Stimulated activated CD4-positive, alpha-beta T cell treated with anti-CD3 and anti-CD28 coated beads, Interleukin-15, amount 100 ng/mL, for 24 hours (primary cell): ENCODE data around the gene MGAT4A.
A peak's percentile ranks its signal among the peaks of the same experiment; 100 is the strongest.

Experiments used
- DNase-seq: peaks from one replicate; pipeline ENCODE4 v3.0.0-alpha.2; 2020

MGAT4A gene

GRCh38 chr2:98649992-98650375 is 80.9 kb downstream of the MGAT4A start:
- DNase-seq, result no peak

GRCh38 chr2:98649135-98649991 is 81.6 kb downstream of the MGAT4A start:
- peak; percentile 84 for DNase-seq

GRCh38 chr2:98648451-98648850 is 82.5 kb downstream of the MGAT4A start:
- DNase-seq, result no peak

DNA sequence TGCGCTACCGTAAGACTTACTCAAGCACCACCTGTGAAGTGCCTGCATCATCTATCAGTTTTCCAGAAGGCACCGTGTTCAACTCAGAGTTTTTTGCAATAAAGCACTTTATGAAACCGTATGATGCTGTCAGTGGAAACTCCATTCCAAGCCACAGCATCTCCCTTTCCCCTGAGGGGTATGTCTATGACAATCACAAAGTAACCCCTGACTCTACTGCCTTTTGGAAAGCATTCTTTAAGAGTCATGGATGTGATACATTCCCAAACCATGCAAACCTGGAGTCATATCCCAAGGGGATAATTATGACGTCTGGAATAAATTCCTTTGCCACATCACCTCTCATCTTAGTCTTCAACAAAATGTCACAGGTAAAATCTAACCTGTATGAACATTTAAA is 83.3 kb downstream of the MGAT4A start:
- DNase-seq, result no peak

DNA sequence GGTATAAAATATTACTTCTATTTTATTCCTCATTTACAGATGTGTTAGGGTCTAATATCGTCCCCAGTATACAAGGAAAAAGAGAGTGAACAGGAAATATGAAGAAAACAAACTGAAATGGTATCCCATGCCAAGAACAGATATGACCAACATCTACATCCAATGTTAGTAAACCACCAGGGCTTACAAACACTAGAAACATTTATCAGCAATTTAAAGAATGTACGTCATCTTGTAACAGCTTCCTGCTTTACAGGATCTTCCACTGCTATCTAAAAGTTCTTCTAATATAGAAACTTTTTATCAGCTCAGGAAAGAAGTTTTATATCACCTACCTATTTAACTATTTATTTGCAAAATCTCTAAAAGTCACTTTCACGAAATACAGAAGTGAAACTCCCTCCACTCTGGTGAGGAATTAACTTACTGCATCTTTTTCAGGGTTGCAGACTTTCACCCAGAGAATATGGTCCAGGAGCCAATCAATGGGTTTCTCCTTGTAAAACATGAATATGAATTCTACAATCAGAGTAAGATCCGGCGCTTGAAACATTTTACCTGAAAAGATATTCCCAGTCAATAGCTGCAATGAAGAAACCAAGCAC is 87.3 kb downstream of the MGAT4A start:
- no peak for DNase-seq

DNA sequence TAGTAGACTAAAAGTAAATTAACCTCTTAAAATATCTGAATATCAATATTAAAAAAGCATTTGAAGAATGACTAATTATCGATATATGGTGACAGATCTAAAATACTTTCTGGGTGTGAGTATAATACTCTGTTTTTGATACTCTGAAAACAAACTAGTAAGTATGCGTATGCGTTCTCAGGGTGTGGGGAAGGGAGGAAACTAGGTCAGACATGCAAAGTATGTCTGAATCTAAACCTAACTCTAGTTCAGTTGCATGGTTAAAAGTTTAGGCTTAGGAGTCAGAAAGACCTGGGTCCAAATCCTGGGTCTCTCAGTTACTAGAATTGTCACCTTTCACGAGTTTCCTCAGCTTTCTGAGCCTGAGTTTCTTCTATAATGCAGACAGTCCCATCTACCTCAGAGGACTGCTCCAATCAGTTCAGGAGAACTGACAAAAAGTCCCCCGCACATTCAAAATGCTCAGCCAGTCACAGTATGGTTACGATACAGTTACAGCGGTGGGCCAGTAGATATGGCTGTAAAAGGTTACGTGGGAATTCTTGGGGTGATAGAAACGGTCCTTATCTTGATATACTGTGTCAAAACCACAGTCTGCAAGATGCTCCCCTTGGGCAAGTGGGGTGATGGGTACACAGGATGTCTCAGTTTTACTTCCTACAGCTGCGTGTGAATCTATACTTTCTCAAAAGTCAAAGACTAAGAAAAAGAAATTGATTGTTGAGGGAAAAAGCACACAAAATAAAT is 93.4 kb downstream of the MGAT4A start:
- DNase-seq, result peak; percentile 56

DNA sequence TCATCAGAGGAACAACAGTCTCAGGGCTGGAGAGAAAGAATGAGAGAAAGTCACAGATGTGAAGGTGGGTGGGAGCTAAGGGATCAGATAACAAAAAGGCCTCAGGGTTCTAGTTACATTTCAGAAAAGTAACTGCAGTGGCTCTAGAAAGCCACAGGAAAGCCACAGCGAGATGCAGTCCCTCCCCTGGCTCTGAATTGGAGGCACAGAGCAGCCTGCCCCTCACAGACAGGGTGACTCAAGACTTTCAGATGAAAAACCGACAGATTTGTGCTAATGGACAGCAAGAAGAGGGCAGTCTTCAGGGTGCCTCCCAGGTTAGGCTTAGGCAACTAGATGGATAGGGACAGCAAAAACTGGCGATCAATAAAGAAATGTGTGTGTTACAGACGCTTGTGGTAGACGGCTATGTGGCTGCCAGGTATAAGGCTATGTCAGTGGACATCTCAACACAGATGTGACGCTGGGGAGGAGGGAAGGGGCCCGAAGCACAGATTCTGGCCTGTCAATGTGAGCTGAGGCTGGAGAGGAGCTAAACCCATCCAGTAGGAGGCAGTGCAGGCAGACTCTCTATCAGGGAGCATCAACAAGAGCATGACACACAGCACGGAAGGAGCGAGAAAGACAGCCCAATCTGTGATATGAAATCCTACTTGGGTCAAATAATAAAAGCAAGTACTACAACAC is 96.4 kb downstream of the MGAT4A start:
- peak; percentile 68 for DNase-seq

DNA sequence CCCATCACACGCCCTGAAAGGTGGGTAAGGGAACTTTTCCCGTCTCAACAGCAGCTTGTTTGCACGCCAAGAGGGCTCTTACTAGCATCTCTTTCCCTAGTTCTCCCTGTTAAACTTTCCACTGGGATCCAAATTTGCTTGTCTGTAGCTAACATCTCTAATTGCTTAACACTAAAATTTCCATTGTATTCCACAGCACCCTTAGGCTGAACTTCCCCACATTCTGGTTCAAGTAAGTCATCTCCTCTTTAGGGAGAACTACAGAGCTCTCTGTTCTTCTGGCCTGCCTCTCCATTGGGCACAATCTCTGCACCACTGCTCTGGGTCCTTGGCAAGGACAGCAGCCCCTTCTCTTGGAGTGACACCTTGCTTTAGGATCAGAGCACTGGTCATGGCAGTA is 98.6 kb downstream of the MGAT4A start:
- DNase-seq, result no peak

- DNase-seq, result no peak
These were observed 107.3 kb downstream of the MGAT4A start for GRCh38 chr2:98623657-98624056.

DNA sequence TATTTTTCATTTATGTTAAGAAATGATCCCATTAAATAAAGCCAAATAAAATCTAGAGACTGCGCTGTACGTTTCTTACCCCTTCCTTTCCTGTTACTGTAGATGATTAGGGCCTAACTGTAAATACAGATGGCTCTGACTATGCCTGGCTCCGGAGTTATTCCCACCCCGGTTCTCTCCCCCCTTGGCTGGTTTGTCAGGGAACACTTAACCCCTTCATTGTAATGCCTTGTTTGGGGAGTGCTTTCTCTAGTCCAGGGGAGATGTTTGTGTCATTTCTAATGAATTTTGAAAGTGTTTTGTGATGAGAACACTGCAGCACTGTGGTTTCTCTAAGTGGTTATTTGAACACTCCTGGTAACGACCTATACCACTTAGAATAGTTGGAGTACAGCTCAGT is 113.8 kb downstream of the MGAT4A start:
- no peak for DNase-seq

DNA sequence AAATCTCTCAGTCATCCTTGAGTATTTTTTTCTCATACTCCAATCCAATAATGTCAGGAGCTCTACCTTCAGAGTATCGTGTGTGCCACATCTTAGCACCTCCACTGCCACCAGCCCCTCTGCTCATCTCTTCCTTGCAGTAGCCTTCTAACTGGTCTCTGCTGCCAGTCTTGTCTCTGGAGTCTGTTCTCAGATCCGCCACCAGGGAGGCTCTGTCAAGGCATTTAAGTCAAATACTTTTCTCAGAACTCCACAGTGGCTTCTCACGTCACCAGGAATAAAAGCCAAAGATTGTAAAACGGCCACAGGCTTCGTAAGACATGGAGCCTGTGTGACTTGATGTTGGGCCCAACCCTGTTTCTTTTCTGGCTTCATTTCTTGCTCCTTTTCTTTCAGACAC is 115.5 kb downstream of the MGAT4A start:
- no peak for DNase-seq

- no peak for DNase-seq
These were observed 116.8 kb downstream of the MGAT4A start for GRCh38 chr2:98614024-98614739.

DNA sequence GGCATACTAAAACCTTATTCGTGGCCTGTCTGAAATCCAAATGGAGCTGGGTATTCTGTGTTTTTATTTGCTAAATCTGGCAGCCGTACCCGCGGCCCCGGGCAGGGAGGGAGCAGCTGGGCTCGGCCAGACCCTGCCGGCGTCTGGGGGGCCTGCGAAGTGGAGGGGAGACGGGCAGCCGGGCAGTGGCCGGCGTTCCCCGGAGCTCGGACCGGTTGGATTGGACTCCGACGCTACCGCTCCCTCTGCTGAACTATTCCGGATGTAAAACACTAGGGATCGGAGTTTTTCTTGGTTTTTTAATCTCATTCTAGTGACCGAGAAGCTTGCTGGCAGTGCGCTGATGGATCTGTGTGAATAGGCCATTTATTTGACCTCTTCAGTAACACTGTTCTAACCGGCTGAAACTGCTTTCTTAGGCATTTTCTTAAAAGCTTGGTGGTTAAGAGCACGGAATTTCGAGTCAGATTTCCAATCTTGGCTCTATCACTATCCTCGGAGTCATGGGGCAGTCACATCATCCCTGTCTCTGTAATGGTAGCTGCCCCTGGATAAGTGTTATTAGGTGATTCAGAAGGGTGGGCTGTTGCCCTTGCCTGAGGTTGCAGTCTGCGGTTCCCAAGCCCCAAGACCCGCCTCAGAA is 121.8 kb downstream of the MGAT4A start:
- DNase-seq, result no peak

DNA sequence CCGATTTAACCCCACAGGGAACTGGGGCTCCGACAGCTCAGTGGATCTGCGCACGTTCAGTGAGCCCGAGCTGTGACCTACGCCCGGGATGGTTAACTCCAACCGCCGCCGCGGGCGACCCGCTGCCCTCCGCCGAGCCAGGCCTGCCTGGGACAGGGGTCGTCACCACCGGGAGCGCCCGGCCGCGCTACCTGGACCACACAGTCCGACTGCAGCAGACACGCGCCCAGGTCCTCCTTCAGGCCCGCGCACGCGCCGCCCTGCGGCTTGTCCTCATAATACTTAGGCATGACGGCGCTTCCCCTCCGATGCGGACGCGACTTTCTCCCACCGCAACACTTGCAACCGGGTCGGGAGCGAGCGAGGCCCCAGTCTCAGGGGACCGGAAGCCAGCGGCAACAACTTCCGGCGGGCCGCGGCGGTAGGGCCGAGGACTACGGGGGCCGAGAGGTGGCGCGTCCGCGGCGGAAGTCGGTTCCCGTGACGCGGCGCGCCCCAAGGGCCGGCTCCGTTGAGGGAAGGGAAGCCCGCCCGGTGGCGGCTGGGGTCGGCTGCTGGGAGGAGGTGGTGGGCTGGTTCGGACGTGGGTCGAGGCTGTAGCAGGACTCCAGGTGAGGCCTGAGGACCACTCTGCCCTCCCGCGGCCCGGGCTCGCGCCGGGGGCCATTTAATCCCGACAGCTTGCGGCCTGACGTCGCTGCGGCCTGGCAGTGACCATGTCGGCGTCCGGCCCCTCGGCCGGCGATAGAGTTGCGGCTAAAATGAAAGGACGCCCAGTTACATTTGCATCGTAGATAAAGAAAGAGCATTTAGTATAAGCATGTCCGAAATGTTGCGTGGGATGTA is 122.6 kb downstream of the MGAT4A start, which contains the start of the genes COA5 and UNC50:
COA5 (minus strand) TSS at position 397 of the 846 bp plus-strand sequence; CDS start at position 290, 107 bp downstream.
UNC50 (plus strand) TSS at position 474 of the 846 bp plus-strand sequence. CDS start 1,171 bp downstream, outside the sequence.
- DNase-seq, result peak; percentile 94

DNA sequence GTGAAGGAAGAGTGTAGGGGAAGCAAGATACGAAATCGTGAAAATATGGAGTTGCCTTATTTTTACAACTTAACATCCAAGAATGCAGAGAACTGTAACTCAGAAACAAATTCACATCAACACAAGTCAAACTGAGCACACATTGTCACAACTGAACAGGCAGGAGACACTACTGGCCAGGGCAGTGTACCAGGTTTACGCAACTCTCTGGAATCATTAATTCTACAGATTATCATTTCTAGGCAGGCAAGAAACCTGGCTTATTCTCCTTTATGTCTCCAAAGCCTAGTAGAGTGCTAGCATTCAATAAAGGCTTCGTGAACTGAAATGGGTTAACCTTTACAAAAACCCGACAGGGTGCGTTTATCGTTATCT is 123.2 kb downstream of the MGAT4A start:
- no peak for DNase-seq

DNA sequence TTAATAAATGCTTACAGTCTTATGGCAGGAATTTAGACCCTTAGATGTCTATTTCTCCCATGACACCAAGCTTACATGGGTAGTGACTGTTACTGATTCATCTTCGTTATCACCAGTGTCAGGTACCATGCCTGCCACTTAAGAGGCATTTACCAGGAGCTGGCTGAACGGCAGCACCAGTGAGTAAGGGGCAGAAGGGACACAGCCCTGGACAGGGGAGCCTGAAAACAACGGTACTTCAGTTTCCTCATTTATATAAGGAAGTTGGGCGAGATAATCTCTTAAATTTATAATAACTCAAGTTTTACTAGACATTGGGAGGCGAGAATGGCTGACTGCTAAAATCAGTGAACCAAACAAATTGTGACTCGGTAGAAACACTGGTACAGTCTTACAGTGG is 123.8 kb downstream of the MGAT4A start:
- DNase-seq, result no peak

- no peak for DNase-seq
These were observed 124.5 kb downstream of the MGAT4A start for GRCh38 chr2:98606431-98606830.

DNA sequence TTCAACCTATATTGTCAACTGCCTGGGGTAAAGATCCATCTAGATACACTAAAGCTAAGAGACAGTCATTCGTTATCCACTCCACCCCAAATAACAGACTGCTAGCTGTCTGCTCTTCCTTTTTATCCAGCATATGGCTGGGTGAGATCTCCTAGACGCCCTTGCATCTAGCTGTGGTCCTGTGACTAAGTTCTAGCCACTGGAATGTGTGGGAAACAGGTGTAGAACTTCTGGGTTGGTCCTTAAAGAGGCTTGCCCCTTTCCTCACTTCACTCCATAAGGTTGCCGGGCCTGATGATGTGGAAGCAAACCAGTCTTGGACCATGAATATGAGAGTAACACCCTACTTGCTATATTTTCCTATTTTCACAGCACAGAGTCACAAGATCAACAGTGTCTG is 125.9 kb downstream of the MGAT4A start:
- DNase-seq, result no peak

DNA sequence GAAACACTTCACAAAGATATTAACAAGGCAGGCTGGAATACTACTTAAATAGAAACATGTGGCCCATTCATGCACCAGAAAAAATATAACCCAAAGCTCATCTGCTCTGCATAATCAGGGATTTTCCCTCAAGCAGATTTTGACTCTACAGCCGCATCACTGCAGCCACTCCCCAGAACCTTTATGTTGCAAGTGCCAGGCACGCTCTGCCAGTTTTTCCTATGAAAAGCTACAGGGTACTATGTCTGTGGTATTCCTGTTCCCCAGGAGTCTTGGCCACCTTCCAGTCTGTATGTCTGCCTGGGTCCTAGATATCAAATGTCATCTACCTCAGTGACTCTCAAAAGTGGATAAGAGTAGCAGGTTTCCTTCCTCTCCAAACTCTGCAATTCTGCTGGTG is 126.4 kb downstream of the MGAT4A start:
- no peak for DNase-seq

- no peak for DNase-seq
These were observed 129.3 kb downstream of the MGAT4A start for GRCh38 chr2:98601532-98602132.
